Stimulated activated CD4-positive, alpha-beta T cell treated with anti-CD3 and anti-CD28 coated beads, Interleukin-4, amount 100 ng/mL, for 4 hours (primary cell): ENCODE data around the gene TLCD1.

Source experiments
- DNase-seq, 2 experiments: peaks; one replicate each; pipeline ENCODE4 v3.0.0-alpha.2; 2020

The TLCD1 gene

DNA sequence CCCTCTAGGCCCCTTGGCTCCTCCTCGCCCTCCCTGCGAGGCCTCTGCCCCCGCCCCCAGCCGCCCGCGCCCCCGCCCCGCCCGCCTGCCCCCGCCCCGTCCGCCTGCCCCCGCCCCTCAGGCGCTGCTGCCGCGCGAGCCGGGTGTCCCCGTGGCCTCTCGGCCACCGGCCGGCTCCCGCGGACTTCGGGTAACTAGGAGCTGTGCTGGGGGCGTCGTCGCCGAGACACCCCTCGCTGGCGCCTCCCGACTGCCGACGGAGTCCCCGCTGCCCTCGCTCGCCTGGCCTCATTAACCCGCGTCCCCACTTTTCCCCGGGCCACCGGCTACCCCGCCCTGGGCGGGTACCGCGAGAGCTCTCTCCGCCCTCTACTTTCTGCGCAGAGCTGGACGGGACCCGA lies at the start of gene TLCD1:
TSS of gene TLCD1 (minus strand) at position 8 of the 401 bp plus-strand sequence. CDS start 136 bp downstream, outside the sequence.
- peak; percentile 55 to 71 for DNase-seq

GRCh38 chr17:28774206-28774605 lies 48.2 kb upstream of the TLCD1 start:
- no peak for DNase-seq

- no peak for DNase-seq
Measured at GRCh38 chr17:28773736-28774135, 47.7 kb upstream of the TLCD1 start.

DNA sequence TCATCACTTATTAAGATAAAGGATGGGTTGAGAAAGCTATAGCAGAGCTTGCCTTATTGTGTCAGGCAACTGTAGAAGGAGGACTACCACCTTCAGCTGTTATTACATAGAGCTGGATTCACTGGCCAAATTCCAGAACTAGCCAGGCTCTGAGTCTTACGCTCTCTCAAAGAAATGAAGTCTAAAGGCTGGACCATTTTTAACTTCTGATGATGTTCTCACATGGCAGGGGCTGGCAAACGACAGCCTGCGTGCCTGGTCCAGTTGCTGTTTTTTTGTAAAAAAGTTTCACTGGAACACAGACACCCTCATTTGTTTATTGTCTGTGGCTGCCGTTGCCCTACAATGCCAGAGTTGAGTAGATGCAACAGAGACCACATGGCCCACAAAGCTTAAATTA lies 39.0 kb upstream of the TLCD1 start:
- DNase-seq, result no peak

DNA sequence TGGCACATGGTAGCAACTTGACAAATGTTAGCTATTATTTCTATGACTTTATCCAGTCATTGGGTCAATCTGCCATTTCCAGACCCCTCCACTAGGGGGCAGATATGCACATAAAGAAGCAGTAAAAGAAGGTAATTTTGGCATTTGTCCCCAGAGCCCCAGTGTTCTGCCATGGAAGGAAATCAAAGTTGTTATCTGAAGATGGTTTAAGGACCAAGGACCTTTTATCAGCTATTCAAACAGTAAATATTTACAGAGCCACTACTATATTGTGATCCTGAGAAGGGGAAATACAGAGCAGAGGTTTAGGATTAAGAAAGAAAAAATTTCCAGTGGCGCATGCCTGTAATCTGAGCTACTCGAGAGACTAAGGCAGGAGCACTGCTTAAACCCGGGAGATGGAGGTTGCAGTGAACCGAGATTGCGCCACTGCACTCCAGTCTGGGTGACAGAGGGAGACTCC lies 37.8 kb upstream of the TLCD1 start:
- peak; percentile 67 to 71 for DNase-seq

- DNase-seq, result no peak
Measured at GRCh38 chr17:28763137-28763799, 37.2 kb upstream of the TLCD1 start.

- DNase-seq, result no peak
Measured at GRCh38 chr17:28760601-28761562, 34.8 kb upstream of the TLCD1 start.

- no peak for DNase-seq
Measured at GRCh38 chr17:28759256-28759865, 33.3 kb upstream of the TLCD1 start.

- no peak for DNase-seq
Measured at GRCh38 chr17:28758411-28759121, 32.5 kb upstream of the TLCD1 start.

- no peak for DNase-seq
Measured at GRCh38 chr17:28756049-28756804, 30.2 kb upstream of the TLCD1 start.

GRCh38 chr17:28755486-28755885 lies 29.5 kb upstream of the TLCD1 start:
- DNase-seq, result no peak

- DNase-seq, result no peak
Measured at GRCh38 chr17:28751600-28752366, 25.8 kb upstream of the TLCD1 start.

DNA sequence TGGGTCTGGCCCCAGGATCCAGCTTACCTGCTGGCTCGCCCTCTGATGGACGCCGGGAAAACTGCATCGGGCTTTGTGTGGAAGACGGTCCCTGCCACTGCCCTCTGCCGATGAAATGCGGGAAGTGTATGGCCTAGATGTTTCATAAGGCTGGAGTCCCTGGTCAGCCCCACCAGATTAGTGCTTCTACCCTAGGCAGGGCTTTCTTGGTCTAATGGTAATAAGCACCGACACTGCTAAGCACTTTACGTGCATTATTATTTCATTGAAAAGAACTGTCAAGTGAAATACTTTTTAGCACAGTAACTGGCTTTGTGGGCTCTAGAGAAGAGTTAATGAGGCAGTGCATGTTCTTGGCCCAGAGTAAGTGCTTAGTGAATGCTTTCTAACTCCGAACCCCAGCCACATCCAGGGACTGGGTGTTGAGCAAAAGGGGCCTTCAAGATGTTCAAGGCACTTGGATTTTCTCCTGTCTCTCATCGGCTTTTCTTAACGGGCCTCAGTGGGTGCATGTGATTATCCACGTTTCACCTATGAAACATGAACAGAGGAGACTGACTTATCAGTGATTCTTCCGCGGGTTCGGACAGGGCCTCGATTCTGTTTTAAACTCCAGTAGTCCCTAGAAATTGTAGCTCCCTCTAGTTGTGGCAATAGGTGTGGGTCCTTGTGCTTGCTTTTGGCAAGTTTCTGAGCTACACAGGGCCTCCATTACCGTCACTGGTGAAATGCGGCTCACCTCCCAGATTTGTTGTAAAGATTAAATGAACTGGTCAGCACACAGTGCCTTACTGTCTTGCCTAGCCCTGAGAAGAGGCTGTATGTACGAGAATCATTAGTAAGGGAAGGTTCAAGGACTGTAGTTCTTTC lies 24.4 kb upstream of the TLCD1 start:
- DNase-seq, result peak; percentile 81 to 83

DNA sequence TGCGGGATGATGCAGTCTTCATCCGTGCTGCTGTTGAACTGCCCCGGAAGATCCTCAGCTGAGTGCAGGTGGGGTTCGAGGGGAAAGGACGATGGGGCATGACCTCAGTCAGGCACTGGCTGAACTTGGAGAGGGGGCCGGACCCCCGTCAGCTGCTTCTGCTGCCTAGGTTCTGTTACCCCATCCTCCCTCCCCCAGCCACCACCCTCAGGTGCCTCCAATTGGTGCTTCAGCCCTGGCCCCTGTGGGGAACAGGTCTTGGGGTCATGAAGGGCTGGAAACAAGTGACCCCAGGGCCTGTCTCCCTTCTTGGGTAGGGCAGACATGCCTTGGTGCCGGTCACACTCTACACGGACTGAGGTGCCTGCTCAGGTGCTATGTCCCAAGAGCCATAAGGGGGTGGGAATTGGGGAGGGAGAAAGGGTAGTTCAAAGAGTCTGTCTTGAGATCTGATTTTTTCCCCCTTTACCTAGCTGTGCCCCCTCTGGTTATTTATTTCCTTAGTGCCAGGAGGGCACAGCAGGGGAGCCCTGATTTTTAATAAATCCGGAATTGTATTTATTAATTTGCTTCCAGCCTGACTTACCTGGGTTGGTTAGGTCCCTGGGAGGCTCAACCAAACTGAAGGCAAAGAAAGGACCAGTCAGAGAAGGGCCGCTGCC lies 23.6 kb upstream of the TLCD1 start:
- no peak for DNase-seq

- no peak for DNase-seq
Measured at GRCh38 chr17:28748852-28749515, 23.0 kb upstream of the TLCD1 start.

- DNase-seq, result no peak
Measured at GRCh38 chr17:28747801-28748750, 22.0 kb upstream of the TLCD1 start.

GRCh38 chr17:28747051-28747691 lies 21.1 kb upstream of the TLCD1 start:
- DNase-seq, result no peak
